ENCODE results near the gene GNG2.

GNG2 gene

GRCh38 chr14:51990488-51990887, 130.1 kb downstream of the GNG2 start:
- no peak for DNase-seq (ENCODE audit: low read depth, low spot score)

DNA sequence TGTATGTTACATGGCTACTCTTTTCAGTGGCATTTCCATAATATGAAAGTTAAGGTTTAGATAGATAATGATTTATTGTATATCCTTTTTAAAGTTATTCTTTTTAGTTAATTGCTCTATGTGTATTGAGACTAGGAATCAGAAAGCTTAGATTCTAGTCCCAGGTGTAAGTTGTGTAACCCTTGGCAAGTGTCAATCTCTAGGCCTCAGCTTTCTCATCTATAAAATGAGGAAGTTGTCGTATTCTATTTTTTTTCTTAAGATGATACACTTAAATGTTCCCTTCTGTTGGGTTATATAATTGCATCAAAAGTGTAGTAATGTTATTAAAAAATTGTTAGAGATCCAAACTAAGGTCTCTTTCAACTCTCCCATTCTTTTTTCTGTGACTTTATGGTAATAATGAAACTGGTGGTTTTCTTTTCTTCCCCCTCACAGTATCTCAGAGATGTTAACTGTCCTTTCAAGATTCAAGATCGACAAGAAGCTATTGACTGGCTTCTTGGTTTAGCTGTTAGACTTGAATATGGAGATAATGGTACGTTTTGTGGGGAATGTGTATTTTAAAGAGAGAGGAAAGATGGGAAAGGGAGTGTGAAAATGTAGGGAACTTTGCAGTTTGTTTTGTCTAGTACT, 133.0 kb downstream of the GNG2 start:
- DNase-seq (ENCODE audit: low read depth, low spot score) = no peak

GRCh38 chr14:51996148-51996746, 135.8 kb downstream of the GNG2 start:
- DNase-seq (ENCODE audit: low read depth, low spot score) = no peak

DNA sequence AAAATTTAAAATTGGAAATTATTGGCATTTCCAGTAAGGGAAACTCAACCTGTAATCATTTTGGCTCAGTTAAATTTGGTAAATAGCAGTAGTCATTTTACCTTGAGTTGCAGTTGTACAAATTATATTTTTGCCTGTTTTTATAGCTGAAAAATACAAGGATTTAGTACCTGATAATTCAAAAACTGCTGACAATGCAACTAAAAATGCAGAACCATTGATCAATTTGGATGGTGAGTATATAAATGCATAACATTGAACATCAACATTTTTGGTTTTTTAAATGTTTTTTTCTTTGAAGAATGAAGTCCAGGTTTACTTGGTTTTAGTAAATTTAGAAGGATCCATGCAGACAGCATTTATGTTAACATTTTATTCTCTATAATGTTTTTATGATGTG, 137.9 kb downstream of the GNG2 start:
- DNase-seq (ENCODE audit: low read depth, low spot score) = no peak

DNA sequence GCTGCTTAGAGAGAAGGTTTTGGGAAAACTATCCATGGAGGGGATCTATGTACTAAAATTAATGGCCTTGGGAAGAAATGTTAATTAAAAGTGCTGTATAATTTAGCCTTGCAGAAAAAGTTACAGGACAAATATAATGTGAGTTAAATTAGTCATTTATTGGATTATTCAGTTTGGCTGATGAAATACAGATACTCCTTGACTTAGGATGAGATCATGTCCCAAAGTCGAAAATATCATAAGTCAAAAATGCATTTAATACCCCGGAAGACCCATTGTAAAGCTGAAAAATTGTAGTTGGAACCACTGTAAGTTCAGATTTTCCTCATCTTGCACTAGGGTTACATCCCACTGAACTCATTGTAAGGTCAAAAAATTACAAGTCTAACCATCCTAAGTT, 138.7 kb downstream of the GNG2 start:
- no peak for DNase-seq (ENCODE audit: low read depth, low spot score)

- no peak for DNase-seq (ENCODE audit: low read depth, low spot score)
Measured at GRCh38 chr14:52000019-52000582, 139.7 kb downstream of the GNG2 start.

DNA sequence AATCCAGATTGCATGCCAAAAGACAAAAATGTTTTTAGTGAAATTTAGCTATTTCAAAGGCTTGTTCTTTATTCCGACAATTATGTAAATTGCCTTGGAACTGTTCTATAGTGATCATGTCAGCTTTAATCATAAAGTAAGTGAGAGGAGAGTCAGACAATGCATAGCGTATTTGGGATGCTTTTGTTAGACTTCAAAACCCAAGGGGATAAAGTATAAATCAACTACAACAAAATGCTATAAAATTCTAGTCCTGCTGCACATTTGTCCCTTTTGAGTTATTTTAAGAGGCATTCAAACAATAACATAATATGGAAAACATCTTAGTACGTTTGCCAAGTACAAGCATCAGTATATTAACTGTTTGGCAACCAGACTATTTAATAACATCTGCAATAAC, 140.3 kb downstream of the GNG2 start:
- no peak for DNase-seq (ENCODE audit: low read depth, low spot score)

DNA sequence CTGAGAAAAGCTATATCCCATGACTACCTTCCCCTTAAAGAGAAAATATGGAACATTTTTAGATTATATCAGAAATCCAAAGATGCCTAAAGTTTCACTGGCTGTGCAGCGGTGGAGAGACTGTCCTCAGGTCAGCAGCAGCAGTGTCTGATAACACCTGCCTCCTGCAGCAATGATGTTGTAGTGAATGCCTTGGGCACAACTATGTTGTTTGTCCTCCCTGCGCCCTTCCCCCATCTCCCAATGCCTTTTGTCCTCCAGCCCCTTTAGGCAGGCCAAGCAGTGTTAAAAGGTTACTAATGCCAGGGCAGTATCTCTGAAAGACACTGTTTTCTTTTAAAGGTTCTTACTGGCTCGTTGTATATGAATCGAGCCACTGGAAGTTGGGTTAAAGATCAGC, 142.1 kb downstream of the GNG2 start:
- DNase-seq (ENCODE audit: low read depth, low spot score) = no peak

- no peak for DNase-seq (ENCODE audit: low read depth, low spot score)
Measured at GRCh38 chr14:52003324-52003723, 142.9 kb downstream of the GNG2 start.

DNA sequence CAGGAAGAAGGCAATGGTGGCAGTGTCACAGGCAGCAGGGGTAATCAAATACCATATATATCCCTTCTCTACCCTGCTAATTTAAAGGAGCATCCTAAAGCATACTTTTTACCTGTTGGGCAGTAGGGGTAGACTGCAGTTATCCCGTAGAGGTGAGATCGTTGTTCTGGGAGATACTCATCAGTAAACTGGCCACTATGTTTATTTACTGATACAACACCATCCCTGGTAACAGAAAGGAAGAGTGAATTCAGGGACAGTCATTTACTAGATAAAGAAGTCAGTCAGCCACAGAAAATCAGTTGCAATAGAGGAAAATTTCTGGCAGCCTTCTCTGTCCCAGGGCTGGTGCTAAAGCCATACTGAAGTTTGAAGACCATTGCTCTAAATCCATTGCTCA, 145.2 kb downstream of the GNG2 start:
- DNase-seq (ENCODE audit: low read depth, low spot score) = no peak

- no peak for DNase-seq (ENCODE audit: low read depth, low spot score)
Measured at GRCh38 chr14:52006361-52006760, 145.9 kb downstream of the GNG2 start.

DNA sequence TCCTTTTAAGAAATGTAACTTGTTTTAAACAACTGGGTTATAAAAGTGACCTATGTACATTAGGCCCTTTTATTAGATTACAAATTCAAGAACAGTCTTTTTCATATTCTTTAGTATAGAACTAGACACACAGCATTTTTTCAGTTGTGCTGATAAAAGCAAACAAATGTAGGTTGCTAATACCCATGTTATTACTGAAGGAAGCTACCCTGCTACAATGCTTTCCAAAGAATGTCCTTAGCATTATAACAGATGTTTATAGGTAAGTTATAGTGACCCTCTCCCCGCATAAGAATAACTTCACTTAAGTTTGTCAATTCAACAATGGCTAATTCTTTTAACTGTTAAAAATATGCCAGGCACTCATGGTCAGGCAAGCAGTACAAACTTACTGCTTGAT, 146.8 kb downstream of the GNG2 start:
- no peak for DNase-seq (ENCODE audit: low read depth, low spot score)

- DNase-seq (ENCODE audit: low read depth, low spot score) = no peak
Measured at GRCh38 chr14:52007637-52008036, 147.2 kb downstream of the GNG2 start.

GRCh38 chr14:52008136-52008535, 147.7 kb downstream of the GNG2 start:
- no peak for DNase-seq (ENCODE audit: low read depth, low spot score)

- no peak for DNase-seq (ENCODE audit: low read depth, low spot score)
Measured at GRCh38 chr14:52010173-52010693, 149.8 kb downstream of the GNG2 start.

DNA sequence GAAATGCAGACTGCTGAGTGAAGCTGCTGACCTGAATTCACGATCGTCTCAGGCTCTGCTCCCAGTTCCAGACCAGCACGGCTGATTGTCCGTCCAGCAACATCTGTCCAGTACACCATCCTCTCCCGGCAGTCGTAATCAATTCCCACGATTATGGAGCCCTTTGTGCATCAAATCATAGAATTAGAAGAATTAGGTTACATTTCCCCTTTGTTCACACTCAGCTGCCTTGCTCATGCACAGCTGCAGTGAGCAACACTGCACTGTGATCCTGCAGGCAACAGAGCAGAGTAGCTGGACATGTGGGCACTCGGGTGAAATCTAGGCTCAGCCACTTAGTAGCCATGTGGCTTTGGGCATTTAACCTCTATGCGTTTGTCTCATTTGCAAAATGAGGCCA, 151.1 kb downstream of the GNG2 start:
- no peak for DNase-seq (ENCODE audit: low read depth, low spot score)

DNA sequence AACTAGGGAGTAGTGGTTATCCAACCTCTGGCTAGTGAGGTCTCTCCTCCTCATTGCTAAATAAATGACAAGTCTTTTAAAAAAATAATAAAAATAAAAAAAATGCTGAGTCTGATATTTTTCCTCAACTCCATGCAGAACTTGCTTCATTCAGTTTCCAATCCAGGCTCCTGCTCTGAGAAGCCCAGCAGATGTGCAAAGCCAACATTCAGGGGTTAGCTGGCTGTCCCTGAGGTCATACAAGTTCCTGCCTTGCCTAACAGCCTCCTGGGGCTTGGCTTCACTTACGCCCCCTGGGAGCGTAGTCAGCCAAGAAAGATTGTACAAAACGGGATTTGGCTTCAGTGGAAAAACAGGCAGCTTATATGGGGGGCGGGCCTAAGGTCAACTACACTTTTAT, 152.2 kb downstream of the GNG2 start:
- no peak for DNase-seq (ENCODE audit: low read depth, low spot score)

- no peak for DNase-seq (ENCODE audit: low read depth, low spot score)
Measured at GRCh38 chr14:52013984-52014600, 153.7 kb downstream of the GNG2 start.

- no peak for DNase-seq (ENCODE audit: low read depth, low spot score)
Measured at GRCh38 chr14:52014601-52015267, 154.3 kb downstream of the GNG2 start.

GRCh38 chr14:52015411-52016030, 155.1 kb downstream of the GNG2 start:
- no peak for DNase-seq (ENCODE audit: low read depth, low spot score)

GRCh38 chr14:52018252-52018651, 157.8 kb downstream of the GNG2 start:
- DNase-seq (ENCODE audit: low read depth, low spot score) = no peak

GRCh38 chr14:52018970-52019369, 158.6 kb downstream of the GNG2 start:
- DNase-seq (ENCODE audit: low read depth, low spot score) = no peak
